GM21526 (cell line): ENCODE measurements around the gene SEL1L3.

Experiments
- ATAC-seq: cut with Tn5 transposase; IDR thresholded peaks from one replicate; pipeline ENCODE4 v1.9.1; 2021; ENCODE audit warnings: moderate library complexity; ENCODE audit not compliant: unreplicated experiment, low FRiP score

The SEL1L3 gene

GRCh38 chr4:25795566-25796454 lies 67.0 kb downstream of the SEL1L3 start:
- ATAC-seq = no peak

- no peak for ATAC-seq
These were observed 67.7 kb downstream of the SEL1L3 start for GRCh38 chr4:25795091-25795490.

GRCh38 chr4:25792876-25793275 lies 69.9 kb downstream of the SEL1L3 start:
- no peak for ATAC-seq

- no peak for ATAC-seq
These were observed 70.5 kb downstream of the SEL1L3 start for GRCh38 chr4:25792200-25792791.

DNA sequence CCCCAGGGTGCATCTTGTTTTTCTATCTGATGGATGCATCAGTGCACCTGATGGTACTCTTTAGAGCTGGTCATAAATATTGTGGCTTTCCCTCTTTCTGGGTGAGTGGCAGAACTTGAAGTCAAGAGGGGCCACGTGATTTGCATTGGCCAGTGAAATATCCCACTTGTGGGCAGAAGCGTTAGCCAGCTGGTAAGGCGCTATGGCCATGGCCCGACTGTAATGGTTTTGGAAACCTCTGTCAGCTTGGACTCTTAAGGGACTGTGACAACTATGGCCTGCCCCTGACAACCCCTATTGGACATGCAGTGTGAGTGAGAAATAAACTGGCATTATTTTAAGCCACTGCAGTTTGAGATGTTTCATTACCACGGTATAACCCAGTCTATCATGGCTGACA lies 72.8 kb downstream of the SEL1L3 start:
- ATAC-seq = no peak

GRCh38 chr4:25788703-25789238 lies 74.0 kb downstream of the SEL1L3 start:
- ATAC-seq = no peak

GRCh38 chr4:25786497-25787065 lies 76.2 kb downstream of the SEL1L3 start:
- ATAC-seq = no peak

DNA sequence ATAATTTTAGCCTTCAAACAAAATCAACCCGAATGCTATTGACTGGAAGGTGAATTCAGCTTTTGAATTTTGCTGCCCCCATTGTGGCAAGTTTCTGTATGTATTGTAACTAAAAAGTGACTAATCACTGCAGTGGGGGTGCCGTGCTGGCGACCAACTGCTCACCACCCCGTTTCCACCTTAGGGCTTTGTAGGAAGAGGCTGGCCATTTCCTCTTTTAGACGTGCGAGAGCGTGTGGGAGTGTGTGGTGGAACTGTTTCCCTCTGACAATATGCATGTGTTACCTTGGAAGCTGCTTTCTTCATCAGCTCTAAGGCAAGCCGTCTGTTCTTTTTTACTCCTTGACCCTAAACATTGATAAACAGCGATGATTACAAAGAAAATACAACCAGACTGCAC lies 78.8 kb downstream of the SEL1L3 start:
- ATAC-seq = no peak

DNA sequence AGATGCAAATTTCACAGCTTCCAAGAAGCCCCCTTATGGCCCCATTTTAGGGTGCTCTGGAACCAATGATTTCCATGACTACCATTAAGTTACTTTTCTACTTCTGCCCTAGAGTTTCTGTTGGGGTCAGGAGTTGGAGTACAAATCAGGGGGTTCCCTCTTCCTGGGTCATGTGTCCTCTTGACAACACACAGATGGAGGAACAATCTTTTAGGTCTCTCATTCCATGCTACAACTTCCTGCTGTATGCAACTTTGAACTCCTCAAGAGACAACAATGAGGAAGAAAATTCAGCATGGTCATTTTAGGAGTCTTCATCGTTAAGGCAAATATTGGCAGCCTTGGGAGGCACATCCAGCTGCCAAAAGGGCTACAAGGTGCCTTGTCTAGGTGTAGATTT lies 79.7 kb downstream of the SEL1L3 start:
- no peak for ATAC-seq

DNA sequence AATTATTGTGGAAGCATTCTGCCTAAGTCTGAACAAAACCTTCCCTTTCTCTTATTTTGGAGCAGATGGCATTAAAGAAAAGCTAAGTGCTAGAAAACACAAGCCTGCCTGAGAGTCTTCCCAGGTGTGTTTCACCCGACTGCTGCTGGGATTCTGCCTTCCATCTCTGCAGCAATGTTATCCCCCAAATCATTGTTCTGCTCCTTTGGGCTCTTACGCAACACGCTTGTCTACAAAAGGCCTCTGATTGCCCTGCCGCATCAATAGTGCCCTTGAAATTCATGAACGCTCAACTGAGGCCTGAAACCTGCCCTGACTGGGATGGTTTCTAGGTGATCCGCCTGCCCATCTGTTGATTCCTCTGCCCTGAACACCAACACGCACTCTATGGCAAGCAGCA lies 80.3 kb downstream of the SEL1L3 start:
- no peak for ATAC-seq

DNA sequence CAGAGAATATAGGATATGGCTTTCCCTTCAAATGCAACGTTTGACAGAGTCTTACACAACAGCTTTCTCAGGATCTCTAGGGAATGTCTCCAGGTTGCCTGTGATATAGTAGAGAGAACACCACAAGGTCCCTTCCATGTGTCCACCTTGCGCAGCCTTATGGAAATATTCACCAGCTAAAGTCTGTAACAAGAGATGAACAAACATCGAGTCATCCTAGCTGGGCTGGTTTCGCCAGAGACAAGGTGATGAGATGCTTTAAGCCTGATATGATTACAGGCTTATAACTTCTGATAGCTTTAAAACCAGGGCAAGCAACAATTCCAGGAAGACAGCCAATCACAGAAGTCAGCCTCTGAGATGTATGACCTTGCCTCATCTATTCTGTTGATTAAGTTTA lies 83.8 kb downstream of the SEL1L3 start:
- ATAC-seq = no peak

- no peak for ATAC-seq
These were observed 86.0 kb downstream of the SEL1L3 start for GRCh38 chr4:25776795-25777194.

DNA sequence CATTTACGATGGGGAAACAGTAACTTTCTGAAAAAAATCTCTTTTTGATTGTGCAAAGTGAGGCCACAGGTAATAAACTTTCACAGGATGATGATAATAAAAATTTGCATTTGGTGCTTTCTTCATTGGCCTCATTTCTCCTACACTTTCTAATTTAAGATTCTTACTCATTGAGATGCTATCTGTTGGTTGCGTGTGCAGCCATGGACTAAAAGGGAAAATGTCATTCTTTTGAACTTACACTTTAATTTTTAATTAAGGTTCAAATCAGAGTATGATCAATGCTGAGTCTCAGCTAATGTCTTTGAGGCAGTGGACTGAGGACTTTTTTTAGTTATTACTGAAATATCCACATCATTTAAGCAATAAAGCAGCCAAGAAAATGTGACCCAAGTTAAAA lies 87.6 kb downstream of the SEL1L3 start:
- ATAC-seq = no peak

GRCh38 chr4:25773358-25773757 lies 89.4 kb downstream of the SEL1L3 start:
- ATAC-seq = no peak

DNA sequence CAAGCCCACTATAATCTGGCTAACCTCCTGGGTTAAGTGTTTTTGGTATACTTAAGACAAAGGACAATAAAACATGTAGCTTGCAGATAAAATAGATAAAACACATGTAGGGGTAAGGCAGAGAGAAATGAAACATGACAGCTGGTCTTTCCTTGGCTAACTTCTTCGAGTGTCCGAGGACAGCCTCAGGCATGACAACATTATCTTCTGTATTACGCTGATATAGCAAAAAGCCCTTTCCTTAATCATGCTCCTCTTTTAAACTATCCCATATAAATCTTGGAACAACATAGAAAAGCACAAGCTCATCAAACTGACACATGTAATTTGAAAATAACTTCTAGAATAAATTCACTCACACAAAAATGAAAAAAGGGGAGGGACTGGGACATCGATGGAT lies 91.1 kb downstream of the SEL1L3 start:
- no peak for ATAC-seq

GRCh38 chr4:25770847-25771246 lies 91.9 kb downstream of the SEL1L3 start:
- no peak for ATAC-seq

GRCh38 chr4:25769251-25769650 lies 93.5 kb downstream of the SEL1L3 start:
- ATAC-seq = no peak

GRCh38 chr4:25767877-25768725 lies 94.7 kb downstream of the SEL1L3 start:
- ATAC-seq = no peak

GRCh38 chr4:25760518-25761157 lies 102.2 kb downstream of the SEL1L3 start:
- ATAC-seq = no peak

GRCh38 chr4:25760048-25760447 lies 102.7 kb downstream of the SEL1L3 start:
- ATAC-seq = no peak
